ENCODE results near the gene ADAMTS8. TPM values are rescaled to one million over a fixed set of nuclear protein-coding genes. Genes with fewer than 3 reads are reported as not detected.

ADAMTS8 gene
- polyA plus RNA-seq, 2 of the 4 experiments (the other 2 are of a cell fraction), result 0.17 to 0.26 TPM

GRCh38 chr11:130397780-130398179 is 30.6 kb downstream of the ADAMTS8 start:
- ChIA-PET POLR2A (no interaction called here), CTCF (interaction anchor here (1.0 to 2.4 kb wide), 2 partner anchors 8 to 464 kb away, joined by 3 to 10 read pairs; no protein-coding TSS in a partner anchor)
- no peaks in the 10 kb centered on the region for H3K4me1 ChIP-seq
- ATAC-seq (no peak), DNase-seq (ENCODE audit: low read depth in 1 of 2, low spot score in 1 of 2) (no peak), FAIRE-seq (no peak)
- TF ChIP-seq CHD4 (IDR thresholded peaks at IDR 0.05; ENCODE audit: borderline replicate concordance) (no peak), FOXS1 (CRISPR knock-in tag; IDR thresholded peaks at IDR 0.05) (no peak), HOXB13 (CRISPR knock-in tag; IDR thresholded peaks at IDR 0.05; ENCODE audit: low read depth) (no peak), NPAS2 (CRISPR knock-in tag; IDR thresholded peaks at IDR 0.05; ENCODE audit: borderline replicate concordance) (no peak), MAZ (IDR thresholded peaks at IDR 0.05; ENCODE audit: borderline replicate concordance, low read depth, low read length) (no peak), ATOH8 (CRISPR knock-in tag; IDR thresholded peaks at IDR 0.05; ENCODE audit: low read depth) (no peak), HEYL (CRISPR knock-in tag; IDR thresholded peaks at IDR 0.05) (no peak), BCL3 (IDR thresholded peaks at IDR 0.05) (no peak)
- no peaks in the 10 kb centered on the region for H3K9me3 ChIP-seq
- H3K27ac ChIP-seq, result no peak overlapping the region
- no peak overlapping the region for H3K4me3 ChIP-seq
- 47% methylated on average over 5 of the region's 5 CpGs for WGBS (ENCODE audit: missing lambda C conversion rate)
- H3K4me2 ChIP-seq, result no peak overlapping the region

GRCh38 chr11:130396965-130397364 is 31.4 kb downstream of the ADAMTS8 start:
- POLR2A ChIA-PET, result no interaction called here
- H3K9me3 ChIP-seq, result no peaks in the 10 kb centered on the region
- no peak for DNase-seq (ENCODE audit: low read depth in 1 of 2, low spot score in 1 of 2)
- H3K4me3 ChIP-seq, result no peak overlapping the region
- TF ChIP-seq REST (IDR thresholded peaks at IDR 0.05) (no peak), NPAS2 (CRISPR knock-in tag; IDR thresholded peaks at IDR 0.05; ENCODE audit: borderline replicate concordance) (no peak), ZFP36 (IDR thresholded peaks at IDR 0.05; ENCODE audit: borderline replicate concordance, partially characterized antibody) (no peak), MAFK (IDR thresholded peaks at IDR 0.05; ENCODE audit: partially characterized antibody) (no peak), CBX2 (IDR thresholded peaks at IDR 0.05; ENCODE audit: borderline replicate concordance, low read depth) (no peak), ESRRA (IDR thresholded peaks at IDR 0.05; ENCODE audit: borderline replicate concordance, low read length) (no peak), HEYL (CRISPR knock-in tag; IDR thresholded peaks at IDR 0.05) (no peak), EP300 (IDR thresholded peaks at IDR 0.05) (no peak), PHF8 (IDR thresholded peaks at IDR 0.05; ENCODE audit: borderline replicate concordance, low read depth) (no peak), USF2 (IDR thresholded peaks at IDR 0.05) (no peak), GATA3 (IDR thresholded peaks at IDR 0.05; ENCODE audit: borderline replicate concordance) (no peak), ZSCAN20 (CRISPR knock-in tag; IDR thresholded peaks at IDR 0.05) (no peak), PBX3 (IDR thresholded peaks at IDR 0.05) (no peak)
- H3K4me1 ChIP-seq, result no peaks in the 10 kb centered on the region
- CTCF ChIA-PET, result interaction anchor here (2.4 kb wide), 1 partner anchor 465 kb away, joined by 10 read pairs; no protein-coding TSS in a partner anchor
- no peak overlapping the region for H3K4me2 ChIP-seq
- 0% methylated on average over 1 of the region's 2 CpGs for WGBS (ENCODE audit: missing lambda C conversion rate)
- no peak for ATAC-seq
- no peak for FAIRE-seq
- H3K27ac ChIP-seq, result no peak overlapping the region

Measured in A549 (cell line).